Activated CD4-positive, alpha-beta T cell treated with anti-CD3 and anti-CD28 coated beads, Interleukin-2, amount 10 ng/mL, durations not matched to agents 7 days and 5 days (primary cell): ENCODE results near the gene OLFML2A. TPM values are rescaled to one million over a fixed set of nuclear protein-coding genes. Genes with fewer than 3 reads are reported as not detected.

Experiments
- CTCF ChIA-PET: fragments of 350-600 bp; sonication (Branson Sonifier 250); formaldehyde crosslinking; loops from one replicate; lab custom pipeline; 2021; ENCODE audit warnings: antibody characterized with exemption; lab: Charles Lee
- POLR2A ChIA-PET: fragments of 350-600 bp; sonication (Branson Sonifier 250); formaldehyde crosslinking; loops from one replicate; lab custom pipeline; 2021; ENCODE audit warnings: antibody characterized with exemption; lab: Charles Lee
- DNase-seq: peaks from one replicate; pipeline ENCODE4 v3.0.0-alpha.2; 2020
- H3K27ac Mint-ChIP-seq: one replicate; pipeline ENCODE4 v1.8.0; 2021; ENCODE audit warnings: mild to moderate bottlenecking, moderate library complexity, mixed read lengths
- H3K27me3 Mint-ChIP-seq: one replicate; pipeline ENCODE4 v1.8.0; 2021; ENCODE audit warnings: mixed read lengths
- H3K36me3 Mint-ChIP-seq: one replicate; pipeline ENCODE4 v1.8.0; 2021; ENCODE audit warnings: low read depth, mixed read lengths
- H3K4me1 Mint-ChIP-seq: one replicate; pipeline ENCODE4 v1.8.0; 2021; ENCODE audit warnings: mixed read lengths
- H3K4me3 Mint-ChIP-seq: one replicate; pipeline ENCODE4 v1.8.0; 2021; ENCODE audit warnings: mild to moderate bottlenecking, moderate library complexity, mixed read lengths
- H3K9me3 Mint-ChIP-seq: one replicate; pipeline ENCODE4 v1.8.0; 2021; ENCODE audit warnings: mixed read lengths
- total RNA-seq, 2 experiments: library from RNA; stranded (reverse); gene quantifications; one replicate each; pipeline ENCODE4 v1.2.3, GENCODE V29; 2021

Gene OLFML2A
- total RNA-seq, 2 experiments from 2014 or later = not detected

- DNase-seq = no peak
- Mint-ChIP-seq H3K9me3 (no peaks in the 10 kb centered on the region), H3K27me3 (peaks cover 10% of the 10 kb centered on the region), H3K4me1 (no peaks in the 10 kb centered on the region), H3K27ac (no peak overlapping the region), H3K36me3 (no peaks in the 10 kb centered on the region), H3K4me3 (no peak overlapping the region)
- CTCF ChIA-PET = interaction anchor here (0.5 to 1.6 kb wide), 4 partner anchors 17 to 191 kb away, joined by 3 to 6 read pairs (median 4); no protein-coding TSS in a partner anchor
- POLR2A ChIA-PET = no interaction called here
Observed at GRCh38 chr9:124846969-124847368, 70.0 kb downstream of the OLFML2A start.

- H3K36me3 Mint-ChIP-seq = no peaks in the 10 kb centered on the region
- H3K4me3 Mint-ChIP-seq = no peak overlapping the region
- peaks cover 12% of the 10 kb centered on the region for H3K27me3 Mint-ChIP-seq
- CTCF ChIA-PET = interaction anchor here (1.0 to 10.0 kb wide), 2 partner anchors 11 to 77 kb away, joined by 3 to 173 read pairs; partner anchors contain the start of genes NR6A1 and OLFML2A
- H3K27ac Mint-ChIP-seq = no peak overlapping the region
- POLR2A ChIA-PET = no interaction called here
- H3K9me3 Mint-ChIP-seq = no peaks in the 10 kb centered on the region
- peaks cover 7% of the 10 kb centered on the region for H3K4me1 Mint-ChIP-seq
- DNase-seq = no peak
Observed at GRCh38 chr9:124849801-124850200, 72.9 kb downstream of the OLFML2A start.

- POLR2A ChIA-PET = no interaction called here
- H3K27me3 Mint-ChIP-seq = peaks cover 12% of the 10 kb centered on the region
- CTCF ChIA-PET = interaction anchor here (0.6 to 10.0 kb wide), 27 partner anchors 9 to 523 kb away, joined by 3 to 173 read pairs (median 5); partner anchors contain the start of genes ARPC5L, NR6A1, OLFML2A and RPL35
- no peaks in the 10 kb centered on the region for H3K9me3 Mint-ChIP-seq
- peaks cover 7% of the 10 kb centered on the region for H3K4me1 Mint-ChIP-seq
- H3K4me3 Mint-ChIP-seq = peak overlapping the region; percentile 61
- no peak for DNase-seq
- H3K36me3 Mint-ChIP-seq = no peaks in the 10 kb centered on the region
- no peak overlapping the region for H3K27ac Mint-ChIP-seq
Observed at GRCh38 chr9:124852121-124852828, 75.3 kb downstream of the OLFML2A start.

GRCh38 chr9:124852829-124853531, 76.0 kb downstream of the OLFML2A start, which contains the start of gene WDR38:
Gene WDR38 (plus strand): TSS chr9:124853460. CDS start chr9:124853532, 72 bp downstream.
- ChIA-PET POLR2A (no interaction called here), CTCF (interaction anchor here (0.6 to 10.0 kb wide), 40 partner anchors 9 to 522 kb away, joined by 3 to 173 read pairs (median 4); partner anchors contain the start of genes ARPC5L, NR6A1, OLFML2A and RPL35)
- H3K36me3 Mint-ChIP-seq = peaks cover 7% of the 10 kb centered on the region
- H3K4me1 Mint-ChIP-seq = peaks cover 11% of the 10 kb centered on the region
- peak within 1 kb of the TSS; percentile 61 for H3K4me3 Mint-ChIP-seq
- no peak within 1 kb of the TSS for H3K27ac Mint-ChIP-seq
- peak; percentile 75 for DNase-seq
- H3K27me3 Mint-ChIP-seq = peaks cover 10% of the 10 kb centered on the region
- no peaks in the 10 kb centered on the region for H3K9me3 Mint-ChIP-seq

GRCh38 chr9:124853605-124854143, 76.7 kb downstream of the OLFML2A start:
- Mint-ChIP-seq H3K27ac (no peak overlapping the region), H3K27me3 (peaks cover 10% of the 10 kb centered on the region), H3K36me3 (peaks cover 12% of the 10 kb centered on the region), H3K4me1 (peaks cover 11% of the 10 kb centered on the region), H3K9me3 (no peaks in the 10 kb centered on the region), H3K4me3 (no peak overlapping the region)
- ChIA-PET CTCF (interaction anchor here (0.6 to 10.0 kb wide), 35 partner anchors 8 to 521 kb away, joined by 3 to 173 read pairs (median 4); partner anchors contain the start of genes ARPC5L, NR6A1, OLFML2A and RPL35), POLR2A (no interaction called here)
- no peak for DNase-seq

- Mint-ChIP-seq H3K36me3 (peaks cover 17% of the 10 kb centered on the region), H3K9me3 (no peaks in the 10 kb centered on the region), H3K4me1 (peaks cover 12% of the 10 kb centered on the region), H3K27ac (no peak overlapping the region), H3K27me3 (peaks cover 10% of the 10 kb centered on the region), H3K4me3 (no peak overlapping the region)
- no peak for DNase-seq
- CTCF ChIA-PET = interaction anchor here (0.6 to 10.0 kb wide), 16 partner anchors 10 to 498 kb away, joined by 3 to 173 read pairs (median 4); partner anchors contain the start of genes NR6A1, OLFML2A and SCAI
- POLR2A ChIA-PET = no interaction called here
Observed at GRCh38 chr9:124854161-124854560, 77.2 kb downstream of the OLFML2A start.

- peaks cover 18% of the 10 kb centered on the region for H3K4me1 Mint-ChIP-seq
- DNase-seq = no peak
- peaks cover 7% of the 10 kb centered on the region for H3K27me3 Mint-ChIP-seq
- CTCF ChIA-PET = interaction anchor here (1.0 to 10.0 kb wide), 4 partner anchors 9 to 82 kb away, joined by 3 to 173 read pairs (median 10); partner anchors contain the start of genes NR6A1 and OLFML2A
- POLR2A ChIA-PET = no interaction called here
- H3K36me3 Mint-ChIP-seq = peaks cover 23% of the 10 kb centered on the region
- H3K9me3 Mint-ChIP-seq = no peaks in the 10 kb centered on the region
- H3K4me3 Mint-ChIP-seq = no peak overlapping the region
- no peak overlapping the region for H3K27ac Mint-ChIP-seq
Observed at GRCh38 chr9:124854822-124855221, 77.9 kb downstream of the OLFML2A start.

GRCh38 chr9:124855566-124855943, 78.6 kb downstream of the OLFML2A start:
- H3K27me3 Mint-ChIP-seq = peaks cover 4% of the 10 kb centered on the region
- DNase-seq = no peak
- CTCF ChIA-PET = interaction anchor here (1.1 to 10.0 kb wide), 3 partner anchors 16 to 82 kb away, joined by 3 to 173 read pairs (median 15); partner anchors contain the start of genes NR6A1 and OLFML2A
- peaks cover 31% of the 10 kb centered on the region for H3K36me3 Mint-ChIP-seq
- H3K4me1 Mint-ChIP-seq = peaks cover 26% of the 10 kb centered on the region
- H3K9me3 Mint-ChIP-seq = no peaks in the 10 kb centered on the region
- H3K4me3 Mint-ChIP-seq = no peak overlapping the region
- no peak overlapping the region for H3K27ac Mint-ChIP-seq
- POLR2A ChIA-PET = no interaction called here

GRCh38 chr9:124855944-124856765, 79.2 kb downstream of the OLFML2A start:
- POLR2A ChIA-PET = interaction anchor here (0.7 kb wide), 1 partner anchor 61 kb away, joined by 3 read pairs; no protein-coding TSS in a partner anchor
- CTCF ChIA-PET = interaction anchor here (1.1 to 10.0 kb wide), 2 partner anchors 16 to 83 kb away, joined by 3 to 173 read pairs; partner anchors contain the start of genes NR6A1 and OLFML2A
- H3K4me1 Mint-ChIP-seq = peaks cover 30% of the 10 kb centered on the region
- no peaks in the 10 kb centered on the region for H3K9me3 Mint-ChIP-seq
- no peak overlapping the region for H3K4me3 Mint-ChIP-seq
- DNase-seq = no peak
- H3K27ac Mint-ChIP-seq = no peak overlapping the region
- H3K36me3 Mint-ChIP-seq = peaks cover 36% of the 10 kb centered on the region
- peaks cover 3% of the 10 kb centered on the region for H3K27me3 Mint-ChIP-seq

GRCh38 chr9:124857533-124858162, 80.7 kb downstream of the OLFML2A start:
- DNase-seq = no peak
- Mint-ChIP-seq H3K27ac (no peak overlapping the region), H3K9me3 (no peaks in the 10 kb centered on the region), H3K4me1 (peaks cover 33% of the 10 kb centered on the region), H3K36me3 (peaks cover 38% of the 10 kb centered on the region), H3K4me3 (no peak overlapping the region), H3K27me3 (peaks cover 2% of the 10 kb centered on the region)
- ChIA-PET POLR2A (interaction anchor here (0.7 kb wide), 1 partner anchor 108 kb away, joined by 3 read pairs; no protein-coding TSS in a partner anchor), CTCF (interaction anchor here (10.0 kb wide), 1 partner anchor 85 kb away, joined by 173 read pairs; the partner anchor contains the start of genes NR6A1 and OLFML2A)
